ENCODE results near the gene ATP6V1F.

Gene ATP6V1F

GRCh38 chr7:128876586-128876977, 13.9 kb downstream of the ATP6V1F start:
- Histone ChIP-seq H3F3A (ENCODE audit: insufficient read depth) (peaks cover 2% of the 10 kb centered on the region; the same call in 1 of the 2 replicates), H3K9me3 (ENCODE audit: insufficient read depth, low read length) (no peaks in the 10 kb centered on the region), H3K79me2 (ENCODE audit: insufficient read depth, low read length) (no peaks in the 10 kb centered on the region), H3K36me3 (ENCODE audit: low read length) (no peaks in the 10 kb centered on the region), H3K4me2 (ENCODE audit: low read depth, low read length, poor library complexity, severe bottlenecking) (no peak overlapping the region), H3K9me2 (replicated peaks; ENCODE audit: insufficient read depth, low read length) (no peaks in the 10 kb centered on the region), H3K27ac (ENCODE audit: low read depth, low read length) (no peak overlapping the region), H2AFZ (ENCODE audit: low read depth, low read length, severe bottlenecking) (no peak overlapping the region), H3K9ac (ENCODE audit: low read length) (no peak overlapping the region), H3K4me3 (ENCODE audit: insufficient read depth, low read length, poor library complexity, severe bottlenecking) (no peak overlapping the region), H3K27me3 (ENCODE audit: low read length) (no peaks in the 10 kb centered on the region), H4K20me1 (ENCODE audit: low read depth, low read length) (no peaks in the 10 kb centered on the region)
- no peak for TF ChIP-seq EZH2phosphoT487 (conservative IDR thresholded peaks at IDR 0.05; ENCODE audit: low read length)
- TF ChIP-seq, protein P1, sequence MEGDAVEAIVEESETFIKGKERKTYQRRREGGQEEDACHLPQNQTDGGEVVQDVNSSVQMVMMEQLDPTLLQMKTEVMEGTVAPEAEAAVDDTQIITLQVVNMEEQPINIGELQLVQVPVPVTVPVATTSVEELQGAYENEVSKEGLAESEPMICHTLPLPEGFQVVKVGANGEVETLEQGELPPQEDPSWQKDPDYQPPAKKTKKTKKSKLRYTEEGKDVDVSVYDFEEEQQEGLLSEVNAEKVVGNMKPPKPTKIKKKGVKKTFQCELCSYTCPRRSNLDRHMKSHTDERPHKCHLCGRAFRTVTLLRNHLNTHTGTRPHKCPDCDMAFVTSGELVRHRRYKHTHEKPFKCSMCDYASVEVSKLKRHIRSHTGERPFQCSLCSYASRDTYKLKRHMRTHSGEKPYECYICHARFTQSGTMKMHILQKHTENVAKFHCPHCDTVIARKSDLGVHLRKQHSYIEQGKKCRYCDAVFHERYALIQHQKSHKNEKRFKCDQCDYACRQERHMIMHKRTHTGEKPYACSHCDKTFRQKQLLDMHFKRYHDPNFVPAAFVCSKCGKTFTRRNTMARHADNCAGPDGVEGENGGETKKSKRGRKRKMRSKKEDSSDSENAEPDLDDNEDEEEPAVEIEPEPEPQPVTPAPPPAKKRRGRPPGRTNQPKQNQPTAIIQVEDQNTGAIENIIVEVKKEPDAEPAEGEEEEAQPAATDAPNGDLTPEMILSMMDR (IDR thresholded peaks at IDR 0.05; ENCODE audit: insufficient read depth, low read length, poor library complexity, severe bottlenecking) = no peak

DNA sequence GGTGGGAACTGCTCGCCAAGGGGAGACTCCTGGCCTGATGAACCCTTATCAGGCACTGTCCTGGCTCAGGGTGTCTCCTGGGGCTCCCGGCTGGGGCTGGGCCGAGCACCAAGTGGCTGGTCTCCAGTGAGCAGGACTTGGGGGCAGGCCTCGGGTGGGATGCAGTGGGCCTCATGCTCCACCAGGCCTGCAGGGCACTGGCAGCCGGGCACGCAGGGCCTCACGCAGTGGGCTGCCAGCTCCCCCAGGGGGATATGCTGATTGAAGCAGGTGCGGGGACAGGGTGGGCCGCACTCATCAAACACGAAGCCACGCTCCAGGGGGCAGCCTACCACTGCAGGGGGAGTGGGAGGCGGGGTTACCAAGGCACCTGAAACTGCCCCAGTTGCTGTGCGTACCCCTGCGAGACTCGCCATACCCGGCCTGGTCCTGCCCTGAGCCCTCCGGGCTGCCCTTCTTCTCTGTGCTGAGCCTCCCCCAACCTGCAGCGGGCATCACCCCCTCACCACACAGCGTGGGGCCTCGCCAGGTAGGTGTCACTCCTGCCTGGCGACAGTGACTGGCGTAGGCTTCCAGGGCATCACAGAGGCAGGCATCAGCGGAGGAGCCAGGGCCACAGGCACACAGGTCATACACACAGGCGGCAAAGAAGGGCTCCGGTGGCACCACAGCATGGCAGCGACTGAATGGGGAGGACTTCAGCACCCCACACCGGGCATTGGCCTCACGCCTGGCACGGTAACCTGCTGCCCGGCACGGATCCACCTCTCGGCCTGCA, 14.5 kb downstream of the ATP6V1F start:
- Histone ChIP-seq H3K27me3 (ENCODE audit: low read length) (no peaks in the 10 kb centered on the region), H3F3A (ENCODE audit: insufficient read depth) (no peaks in the 10 kb centered on the region), H3K4me3 (ENCODE audit: insufficient read depth, low read length, poor library complexity, severe bottlenecking) (no peak overlapping the region), H3K36me3 (ENCODE audit: low read length) (no peaks in the 10 kb centered on the region), H3K9ac (ENCODE audit: low read length) (no peak overlapping the region), H3K9me3 (ENCODE audit: insufficient read depth, low read length) (no peaks in the 10 kb centered on the region), H3K27ac (ENCODE audit: low read depth, low read length) (no peak overlapping the region), H4K20me1 (ENCODE audit: low read depth, low read length) (no peaks in the 10 kb centered on the region), H3K79me2 (ENCODE audit: insufficient read depth, low read length) (no peaks in the 10 kb centered on the region), H2AFZ (ENCODE audit: low read depth, low read length, severe bottlenecking) (no peak overlapping the region), H3K4me2 (ENCODE audit: low read depth, low read length, poor library complexity, severe bottlenecking) (no peak overlapping the region), H3K9me2 (replicated peaks; ENCODE audit: insufficient read depth, low read length) (no peaks in the 10 kb centered on the region)
- TF ChIP-seq, protein P1 (IDR thresholded peaks at IDR 0.05; ENCODE audit: insufficient read depth, low read length, poor library complexity, severe bottlenecking) = no peak
- no peak for TF ChIP-seq EZH2phosphoT487 (conservative IDR thresholded peaks at IDR 0.05; ENCODE audit: low read length)

DNA sequence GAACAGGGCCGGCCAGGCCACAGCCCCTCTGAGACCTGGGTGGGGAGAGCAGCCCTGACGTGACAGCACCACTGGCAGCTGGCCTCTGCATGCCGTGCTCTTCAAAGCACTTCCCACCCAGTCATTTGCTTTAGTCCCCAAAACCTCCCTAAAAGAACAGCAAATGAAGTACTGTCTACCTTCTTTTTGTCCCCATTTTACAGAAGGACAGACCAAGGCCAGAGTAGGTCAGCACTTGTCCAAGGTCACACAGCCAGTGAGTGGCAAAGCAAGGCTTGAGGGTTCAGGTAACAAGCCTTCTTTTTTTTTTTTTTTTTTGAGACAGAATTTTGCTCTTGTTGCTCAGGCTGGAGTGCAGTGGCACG, 15.1 kb downstream of the ATP6V1F start:
- no peaks in the 10 kb centered on the region for H3K27me3 ChIP-seq (ENCODE audit: low read length)
- H3F3A ChIP-seq (ENCODE audit: insufficient read depth) = no peaks in the 10 kb centered on the region
- no peak overlapping the region for H2AFZ ChIP-seq (ENCODE audit: low read depth, low read length, severe bottlenecking)
- H4K20me1 ChIP-seq (ENCODE audit: low read depth, low read length) = no peaks in the 10 kb centered on the region
- no peaks in the 10 kb centered on the region for H3K9me2 ChIP-seq (replicated peaks; ENCODE audit: insufficient read depth, low read length)
- H3K79me2 ChIP-seq (ENCODE audit: insufficient read depth, low read length) = no peaks in the 10 kb centered on the region
- H3K4me2 ChIP-seq (ENCODE audit: low read depth, low read length, poor library complexity, severe bottlenecking) = no peak overlapping the region
- no peak overlapping the region for H3K9ac ChIP-seq (ENCODE audit: low read length)
- no peak overlapping the region for H3K27ac ChIP-seq (ENCODE audit: low read depth, low read length)
- TF ChIP-seq EZH2phosphoT487 (conservative IDR thresholded peaks at IDR 0.05; ENCODE audit: low read length) = no peak
- TF ChIP-seq, protein P1 (IDR thresholded peaks at IDR 0.05; ENCODE audit: insufficient read depth, low read length, poor library complexity, severe bottlenecking) = no peak
- H3K4me3 ChIP-seq (ENCODE audit: insufficient read depth, low read length, poor library complexity, severe bottlenecking) = no peak overlapping the region
- no peaks in the 10 kb centered on the region for H3K9me3 ChIP-seq (ENCODE audit: insufficient read depth, low read length)
- H3K36me3 ChIP-seq (ENCODE audit: low read length) = no peaks in the 10 kb centered on the region

Data from SU-DHL-6 (cell line).